GM12875 (cell line): Measurements from ENCODE around the gene AFF4.
"Not testable (repeated sequence)": the region's sequence is repeated elsewhere in the genome, so short reads cannot be mapped to it uniquely, and the experiment has no call there.

Experiments used
- H3K4me3 ChIP-seq: one replicate; pipeline ENCODE4 v1.5.1; 2011; ENCODE audit warnings: low read depth, low read length, control low read depth
- CTCF ChIP-seq: IDR thresholded peaks from 2 replicates; pipeline ENCODE4 v1.5.1; 2011; ENCODE audit warnings: low read depth, mild to moderate bottlenecking, control low read depth, inconsistent platforms, low read length, moderate library complexity, borderline replicate concordance; ENCODE audit not compliant: insufficient read depth

The AFF4 gene

GRCh38 chr5:132952829-132953228 lies 10.6 kb downstream of the AFF4 start:
- no peak for TF ChIP-seq CTCF
- no peak overlapping the region for H3K4me3 ChIP-seq

- no peak for TF ChIP-seq CTCF
- H3K4me3 ChIP-seq, result no peak overlapping the region
These were observed 11.5 kb downstream of the AFF4 start for GRCh38 chr5:132951897-132952296.

GRCh38 chr5:132949136-132949535 lies 14.3 kb downstream of the AFF4 start:
- no peak for TF ChIP-seq CTCF
- no peak overlapping the region for H3K4me3 ChIP-seq

- H3K4me3 ChIP-seq, result no peak overlapping the region
- TF ChIP-seq CTCF, result no peak
These were observed 15.8 kb downstream of the AFF4 start for GRCh38 chr5:132947671-132948070.

- H3K4me3 ChIP-seq, result not testable (repeated sequence)
These were observed 18.1 kb downstream of the AFF4 start for GRCh38 chr5:132945315-132945714.

GRCh38 chr5:132943362-132944022 lies 19.9 kb downstream of the AFF4 start:
- TF ChIP-seq CTCF, result no peak
- H3K4me3 ChIP-seq, result no peak overlapping the region

GRCh38 chr5:132941331-132941730 lies 22.1 kb downstream of the AFF4 start:
- no peak overlapping the region for H3K4me3 ChIP-seq
- no peak for TF ChIP-seq CTCF

GRCh38 chr5:132928062-132928407 lies 35.4 kb downstream of the AFF4 start:
- no peak overlapping the region for H3K4me3 ChIP-seq
- no peak for TF ChIP-seq CTCF
